HepG2 (cell line): ENCODE measurements around the gene ASPRV1. TPM values are rescaled to one million over a fixed set of nuclear protein-coding genes. Genes with fewer than 3 reads are reported as not detected.

Experiments
- E2F5 ChIP-seq: sonication (generic); formaldehyde crosslinking; conservative IDR thresholded peaks from 2 replicates; pipeline ENCODE4 v1.4.0; 2020; ENCODE audit warnings: missing genetic modification reagents
- ETS1 ChIP-seq: sonication (generic); formaldehyde crosslinking; IDR thresholded peaks from 2 replicates; pipeline ENCODE4 v1.4.0; 2020; ENCODE audit warnings: missing genetic modification reagents
- FUBP1 ChIP-seq: sonication (generic); formaldehyde crosslinking; IDR thresholded peaks from 2 replicates; pipeline ENCODE4 v1.5.1; 2020; ENCODE audit warnings: missing genetic modification reagents, mild to moderate bottlenecking, borderline replicate concordance
- GABPB1 ChIP-seq: IDR thresholded peaks from 2 replicates; pipeline ENCODE4 v1.6.1; 2016; ENCODE audit warnings: mild to moderate bottlenecking, missing genetic modification reagents, moderate library complexity, missing compliant biosample characterization
- HBP1 ChIP-seq: IDR thresholded peaks from 2 replicates; pipeline ENCODE4 v1.6.1; 2016; ENCODE audit warnings: low read depth, control low read depth
- IKZF4 ChIP-seq: sonication (generic); formaldehyde crosslinking; IDR thresholded peaks from 2 replicates; pipeline ENCODE4 v1.5.1; 2020; ENCODE audit warnings: borderline replicate concordance, mild to moderate bottlenecking, low read depth, missing genetic modification reagents; ENCODE audit errors: not compliant biosample characterization
- MED1 ChIP-seq: sonication (generic); formaldehyde crosslinking; IDR thresholded peaks from 2 replicates; pipeline ENCODE4 v1.4.0; 2020; ENCODE audit warnings: missing genetic modification reagents
- NAIF1 ChIP-seq: sonication (generic); formaldehyde crosslinking; IDR thresholded peaks from 2 replicates; pipeline ENCODE4 v1.5.0; 2020; ENCODE audit warnings: mild to moderate bottlenecking, missing genetic modification reagents, borderline replicate concordance
- ZNF121 ChIP-seq: sonication (generic); formaldehyde crosslinking; IDR thresholded peaks from 2 replicates; pipeline ENCODE4 v1.5.0; 2020; ENCODE audit warnings: mild to moderate bottlenecking, missing genetic modification reagents
- ZNF569 ChIP-seq: sonication (generic); formaldehyde crosslinking; IDR thresholded peaks from 2 replicates; pipeline ENCODE4 v1.5.0; 2020; ENCODE audit warnings: mild to moderate bottlenecking, missing genetic modification reagents, moderate library complexity, borderline replicate concordance
- ZNF598 ChIP-seq: sonication (generic); formaldehyde crosslinking; IDR thresholded peaks from 2 replicates; pipeline ENCODE4 v1.5.1; 2020; ENCODE audit warnings: mild to moderate bottlenecking, missing genetic modification reagents, borderline replicate concordance
- ZNF781 ChIP-seq: sonication (generic); formaldehyde crosslinking; IDR thresholded peaks from 2 replicates; pipeline ENCODE4 v1.5.1; 2020; ENCODE audit warnings: borderline replicate concordance, mild to moderate bottlenecking, missing genetic modification reagents; ENCODE audit errors: not compliant biosample characterization
- polyA plus RNA-seq, 8 experiments: library from polyadenylated mRNA; depleted of rRNA in 3 of 8; stranded (reverse) in 7 of 8; unstranded in 1 of 8; fragments of >200 nt; fragmentation: Illumina TruSeq in 4 of 8; extraction: Trizol in 4 of 8; gene quantifications; 2 replicates each; pipeline versions ENCODE4 v1.2.1 to v1.2.3, GENCODE V29; 2011 to 2016; ENCODE audit warnings: low read depth in 4 of 8, missing spikeins in 1 of 8, mixed read lengths in 1 of 8; ENCODE audit not compliant: insufficient read depth in 1 of 8
- total RNA-seq, 5 experiments: library from RNA; depleted of rRNA; stranded (reverse); fragments of >200 nt; fragmentation: Illumina TruSeq; extraction: Trizol; gene quantifications; 2 replicates each; pipeline ENCODE4 v1.2.3, GENCODE V29; 2016; ENCODE audit warnings: low read depth in 1 of 5
- TF ChIP-seq, protein P1 (sequence below): sonication (generic); formaldehyde crosslinking; IDR thresholded peaks from 2 replicates; pipeline ENCODE4 v1.4.0; 2020; ENCODE audit warnings: missing genetic modification reagents, borderline replicate concordance
- TF ChIP-seq, protein P2 (sequence below): sonication (generic); formaldehyde crosslinking; IDR thresholded peaks from 2 replicates; pipeline ENCODE4 v1.4.0; 2020; ENCODE audit warnings: mild to moderate bottlenecking, missing genetic modification reagents
- TF ChIP-seq, protein P3 (sequence below): sonication (generic); formaldehyde crosslinking; IDR thresholded peaks from 2 replicates; pipeline ENCODE4 v1.8.0; 2022; ENCODE audit warnings: missing genetic modification reagents, mild to moderate bottlenecking, borderline replicate concordance

Gene ASPRV1
- total and polyA plus RNA-seq, 2 of the 13 experiments (the other 11 are each of a cell fraction or from before 2014, with no cell fraction given): 0.40 to 0.48 TPM

DNA sequence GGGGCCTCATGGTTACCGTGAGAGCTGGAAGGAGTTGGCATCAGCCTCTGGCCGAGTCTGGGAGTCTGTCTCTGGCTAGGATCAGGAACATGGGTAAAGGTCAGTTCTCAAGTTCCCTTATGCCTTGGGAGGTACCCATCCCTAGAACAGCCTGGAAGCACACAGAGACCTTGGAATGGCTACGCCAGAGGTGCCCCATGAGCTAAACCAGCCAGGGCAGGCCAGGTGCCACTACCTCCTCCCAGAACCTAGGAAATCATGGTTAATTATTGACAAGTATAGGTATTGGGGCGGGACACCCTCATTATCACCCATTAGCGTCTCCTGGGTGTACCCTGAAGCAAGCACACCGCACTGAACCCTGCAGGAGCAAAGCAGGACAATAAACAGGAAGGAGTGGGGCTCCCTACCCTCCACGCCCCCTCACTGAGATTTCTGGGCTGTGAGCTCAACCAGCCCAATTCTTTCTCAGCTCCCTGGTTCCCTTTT lies 3.0 kb upstream of the ASPRV1 start (continued):
- TF ChIP-seq HBP1 (CRISPR knock-in tag): no peak
- 0 out of 2 replicates have a peak, but pooled peaks have one; percentile 3 for TF ChIP-seq ZNF121 (CRISPR knock-in tag)
- 0 out of 2 replicates have a peak, but pooled peaks have one; percentile 10 for TF ChIP-seq ZNF598 (CRISPR knock-in tag)
- TF ChIP-seq FUBP1 (CRISPR knock-in tag): no peak
- TF ChIP-seq MED1 (CRISPR knock-in tag): no peak
- TF ChIP-seq E2F5 (CRISPR knock-in tag): no peak
- no peak for TF ChIP-seq ZNF569 (CRISPR knock-in tag)
- no peak for TF ChIP-seq ZNF781 (CRISPR knock-in tag)
- TF ChIP-seq, protein P1, sequence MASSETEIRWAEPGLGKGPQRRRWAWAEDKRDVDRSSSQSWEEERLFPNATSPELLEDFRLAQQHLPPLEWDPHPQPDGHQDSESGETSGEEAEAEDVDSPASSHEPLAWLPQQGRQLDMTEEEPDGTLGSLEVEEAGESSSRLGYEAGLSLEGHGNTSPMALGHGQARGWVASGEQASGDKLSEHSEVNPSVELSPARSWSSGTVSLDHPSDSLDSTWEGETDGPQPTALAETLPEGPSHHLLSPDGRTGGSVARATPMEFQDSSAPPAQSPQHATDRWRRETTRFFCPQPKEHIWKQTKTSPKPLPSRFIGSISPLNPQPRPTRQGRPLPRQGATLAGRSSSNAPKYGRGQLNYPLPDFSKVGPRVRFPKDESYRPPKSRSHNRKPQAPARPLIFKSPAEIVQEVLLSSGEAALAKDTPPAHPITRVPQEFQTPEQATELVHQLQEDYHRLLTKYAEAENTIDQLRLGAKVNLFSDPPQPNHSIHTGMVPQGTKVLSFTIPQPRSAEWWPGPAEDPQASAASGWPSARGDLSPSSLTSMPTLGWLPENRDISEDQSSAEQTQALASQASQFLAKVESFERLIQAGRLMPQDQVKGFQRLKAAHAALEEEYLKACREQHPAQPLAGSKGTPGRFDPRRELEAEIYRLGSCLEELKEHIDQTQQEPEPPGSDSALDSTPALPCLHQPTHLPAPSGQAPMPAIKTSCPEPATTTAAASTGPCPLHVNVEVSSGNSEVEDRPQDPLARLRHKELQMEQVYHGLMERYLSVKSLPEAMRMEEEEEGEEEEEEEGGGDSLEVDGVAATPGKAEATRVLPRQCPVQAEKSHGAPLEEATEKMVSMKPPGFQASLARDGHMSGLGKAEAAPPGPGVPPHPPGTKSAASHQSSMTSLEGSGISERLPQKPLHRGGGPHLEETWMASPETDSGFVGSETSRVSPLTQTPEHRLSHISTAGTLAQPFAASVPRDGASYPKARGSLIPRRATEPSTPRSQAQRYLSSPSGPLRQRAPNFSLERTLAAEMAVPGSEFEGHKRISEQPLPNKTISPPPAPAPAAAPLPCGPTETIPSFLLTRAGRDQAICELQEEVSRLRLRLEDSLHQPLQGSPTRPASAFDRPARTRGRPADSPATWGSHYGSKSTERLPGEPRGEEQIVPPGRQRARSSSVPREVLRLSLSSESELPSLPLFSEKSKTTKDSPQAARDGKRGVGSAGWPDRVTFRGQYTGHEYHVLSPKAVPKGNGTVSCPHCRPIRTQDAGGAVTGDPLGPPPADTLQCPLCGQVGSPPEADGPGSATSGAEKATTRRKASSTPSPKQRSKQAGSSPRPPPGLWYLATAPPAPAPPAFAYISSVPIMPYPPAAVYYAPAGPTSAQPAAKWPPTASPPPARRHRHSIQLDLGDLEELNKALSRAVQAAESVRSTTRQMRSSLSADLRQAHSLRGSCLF (CRISPR knock-in tag): no peak
- TF ChIP-seq GABPB1 (CRISPR knock-in tag): peak; percentile 38; the same call in 1 of the 2 replicates
- TF ChIP-seq, protein P2, sequence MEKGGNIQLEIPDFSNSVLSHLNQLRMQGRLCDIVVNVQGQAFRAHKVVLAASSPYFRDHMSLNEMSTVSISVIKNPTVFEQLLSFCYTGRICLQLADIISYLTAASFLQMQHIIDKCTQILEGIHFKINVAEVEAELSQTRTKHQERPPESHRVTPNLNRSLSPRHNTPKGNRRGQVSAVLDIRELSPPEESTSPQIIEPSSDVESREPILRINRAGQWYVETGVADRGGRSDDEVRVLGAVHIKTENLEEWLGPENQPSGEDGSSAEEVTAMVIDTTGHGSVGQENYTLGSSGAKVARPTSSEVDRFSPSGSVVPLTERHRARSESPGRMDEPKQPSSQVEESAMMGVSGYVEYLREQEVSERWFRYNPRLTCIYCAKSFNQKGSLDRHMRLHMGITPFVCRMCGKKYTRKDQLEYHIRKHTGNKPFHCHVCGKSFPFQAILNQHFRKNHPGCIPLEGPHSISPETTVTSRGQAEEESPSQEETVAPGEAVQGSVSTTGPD (CRISPR knock-in tag): no peak
- TF ChIP-seq NAIF1: no peak
- TF ChIP-seq ETS1 (CRISPR knock-in tag): no peak
- TF ChIP-seq, protein P3, sequence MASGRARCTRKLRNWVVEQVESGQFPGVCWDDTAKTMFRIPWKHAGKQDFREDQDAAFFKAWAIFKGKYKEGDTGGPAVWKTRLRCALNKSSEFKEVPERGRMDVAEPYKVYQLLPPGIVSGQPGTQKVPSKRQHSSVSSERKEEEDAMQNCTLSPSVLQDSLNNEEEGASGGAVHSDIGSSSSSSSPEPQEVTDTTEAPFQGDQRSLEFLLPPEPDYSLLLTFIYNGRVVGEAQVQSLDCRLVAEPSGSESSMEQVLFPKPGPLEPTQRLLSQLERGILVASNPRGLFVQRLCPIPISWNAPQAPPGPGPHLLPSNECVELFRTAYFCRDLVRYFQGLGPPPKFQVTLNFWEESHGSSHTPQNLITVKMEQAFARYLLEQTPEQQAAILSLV: no peak
- no peak for TF ChIP-seq IKZF4 (CRISPR knock-in tag)
